ENCODE data around the gene PLCD1. TPM values are rescaled to one million over a fixed set of nuclear protein-coding genes. Genes with fewer than 3 reads are reported as not detected.

Gene PLCD1
- total RNA-seq, 1 donor from 2014 or later, result 16.7 TPM

DNA sequence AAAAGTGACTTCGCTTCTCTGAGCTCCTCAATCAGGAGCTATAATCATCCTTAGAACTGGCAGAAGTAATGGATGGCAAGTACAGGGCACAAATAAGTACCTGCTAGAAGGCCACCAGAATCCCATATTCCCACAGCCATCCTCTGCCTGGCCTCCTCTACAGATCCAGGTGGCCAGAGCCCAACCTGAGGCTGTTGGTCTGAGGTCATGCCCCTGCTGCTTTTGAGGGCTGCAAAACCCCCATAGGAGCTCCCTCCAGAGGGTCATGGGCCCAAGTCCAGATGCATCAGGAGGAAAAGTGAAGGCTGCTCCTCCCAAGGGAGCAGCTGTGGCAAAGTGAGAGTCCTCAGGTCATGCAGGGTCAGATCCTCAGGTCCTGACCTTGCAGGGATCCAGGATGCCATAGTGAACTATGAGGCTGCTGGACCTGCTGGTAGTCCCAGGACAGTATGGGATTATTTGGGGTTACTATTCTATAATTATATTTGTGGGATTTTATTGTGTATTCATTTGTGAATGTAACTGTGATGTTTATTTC is 3.0 kb upstream of the PLCD1 start:
- no peak overlapping the region for H2AFZ ChIP-seq (ENCODE audit: low read depth, low read length)
- H3K9ac ChIP-seq (ENCODE audit: low read length), result no peak overlapping the region
- peaks cover 3% of the 10 kb centered on the region for H3K4me1 Mint-ChIP-seq (ENCODE audit: low read depth, unreplicated experiment)
- H3K4me3 Mint-ChIP-seq (ENCODE audit: unreplicated experiment), result no peak overlapping the region
- no peaks in the 10 kb centered on the region for H3K36me3 Mint-ChIP-seq (ENCODE audit: low read depth, unreplicated experiment)
- no peaks in the 10 kb centered on the region for H3K27me3 ChIP-seq (ENCODE audit: insufficient read depth, low read length)
- H3K9me3 ChIP-seq (ENCODE audit: insufficient read depth, low read depth, low read length), result no peaks in the 10 kb centered on the region
- peaks cover 6% of the 10 kb centered on the region for H3K4me1 ChIP-seq (ENCODE audit: insufficient read depth, low read length)
- H3K27me3 Mint-ChIP-seq (ENCODE audit: low read depth, unreplicated experiment), result peaks cover 33% of the 10 kb centered on the region
- TF ChIP-seq, protein P1, sequence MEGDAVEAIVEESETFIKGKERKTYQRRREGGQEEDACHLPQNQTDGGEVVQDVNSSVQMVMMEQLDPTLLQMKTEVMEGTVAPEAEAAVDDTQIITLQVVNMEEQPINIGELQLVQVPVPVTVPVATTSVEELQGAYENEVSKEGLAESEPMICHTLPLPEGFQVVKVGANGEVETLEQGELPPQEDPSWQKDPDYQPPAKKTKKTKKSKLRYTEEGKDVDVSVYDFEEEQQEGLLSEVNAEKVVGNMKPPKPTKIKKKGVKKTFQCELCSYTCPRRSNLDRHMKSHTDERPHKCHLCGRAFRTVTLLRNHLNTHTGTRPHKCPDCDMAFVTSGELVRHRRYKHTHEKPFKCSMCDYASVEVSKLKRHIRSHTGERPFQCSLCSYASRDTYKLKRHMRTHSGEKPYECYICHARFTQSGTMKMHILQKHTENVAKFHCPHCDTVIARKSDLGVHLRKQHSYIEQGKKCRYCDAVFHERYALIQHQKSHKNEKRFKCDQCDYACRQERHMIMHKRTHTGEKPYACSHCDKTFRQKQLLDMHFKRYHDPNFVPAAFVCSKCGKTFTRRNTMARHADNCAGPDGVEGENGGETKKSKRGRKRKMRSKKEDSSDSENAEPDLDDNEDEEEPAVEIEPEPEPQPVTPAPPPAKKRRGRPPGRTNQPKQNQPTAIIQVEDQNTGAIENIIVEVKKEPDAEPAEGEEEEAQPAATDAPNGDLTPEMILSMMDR (IDR thresholded peaks at IDR 0.05; ENCODE audit: insufficient read depth, low read depth, low read length), result no peak
- TF ChIP-seq EZH2 (IDR thresholded peaks at IDR 0.05; ENCODE audit: insufficient read depth, low read length), result no peak
- no peak overlapping the region for H3K4me3 ChIP-seq (ENCODE audit: insufficient read depth, low read depth, low read length)
- DNase-seq (ENCODE audit: low read depth) (no peak), FAIRE-seq (no peak)
- no peaks in the 10 kb centered on the region for H3K36me3 ChIP-seq (ENCODE audit: insufficient read depth, low read length)
- no peaks in the 10 kb centered on the region for H3K9me3 Mint-ChIP-seq (ENCODE audit: unreplicated experiment)
- peaks cover 7% of the 10 kb centered on the region for H4K20me1 ChIP-seq (ENCODE audit: insufficient read depth, low read length)
- no peak overlapping the region for H3K4me2 ChIP-seq (ENCODE audit: low read length)
- H3K79me2 ChIP-seq (ENCODE audit: insufficient read depth, low read length), result no peaks in the 10 kb centered on the region
- H3K27ac ChIP-seq (ENCODE audit: low read depth, low read length), result no peak overlapping the region
- no peak overlapping the region for H3K27ac Mint-ChIP-seq (ENCODE audit: unreplicated experiment)

DNA sequence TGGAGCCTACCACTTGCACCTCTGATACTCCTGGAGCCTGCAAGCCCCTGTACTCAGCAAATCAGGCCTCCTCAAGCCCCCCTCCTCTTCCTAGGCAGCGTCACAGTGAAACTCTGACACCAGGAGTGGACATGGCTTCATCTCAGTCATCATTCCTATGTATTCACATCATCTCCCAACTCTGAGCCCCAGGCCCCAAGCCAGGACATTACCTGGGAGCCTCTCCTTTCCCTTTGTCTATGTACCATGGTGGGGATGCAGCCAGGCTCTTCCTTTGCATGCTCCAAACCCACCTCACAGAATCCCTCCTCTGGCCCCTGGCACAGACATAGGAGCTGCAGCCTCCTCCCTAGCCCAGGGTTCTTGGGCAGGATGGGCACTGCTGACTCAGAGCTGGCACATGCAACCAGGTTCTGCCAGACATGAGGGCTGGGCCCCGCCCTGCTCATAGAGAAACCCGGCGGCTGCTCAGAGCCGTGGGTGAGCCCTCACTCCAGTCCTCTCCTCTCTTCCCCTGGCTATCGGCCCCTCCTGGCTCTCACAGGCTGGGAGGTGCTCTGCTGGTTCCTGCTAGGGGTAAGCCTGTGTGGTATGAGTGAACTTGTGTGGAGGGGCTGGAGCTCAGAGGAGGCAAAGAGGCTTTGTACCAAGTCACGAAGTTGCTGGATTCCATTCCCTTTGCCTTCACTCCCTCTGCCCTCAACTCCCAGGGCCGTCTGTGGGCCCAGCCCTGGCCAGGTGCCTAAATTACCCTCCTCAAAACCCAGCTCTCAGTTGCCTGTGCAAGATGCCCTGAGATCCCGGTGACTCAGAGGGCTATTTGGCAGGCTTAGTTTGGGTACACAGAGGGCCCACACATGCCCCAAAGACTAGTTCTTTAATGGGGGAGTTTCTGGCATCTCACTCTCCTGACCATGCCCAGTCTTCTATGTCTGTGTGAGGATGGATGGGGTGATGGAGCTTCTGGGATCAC is 1.9 kb upstream of the PLCD1 start:
- Mint-ChIP-seq H3K36me3 (ENCODE audit: low read depth, unreplicated experiment) (no peaks in the 10 kb centered on the region), H3K9me3 (ENCODE audit: unreplicated experiment) (no peaks in the 10 kb centered on the region), H3K4me1 (ENCODE audit: low read depth, unreplicated experiment) (peaks cover 3% of the 10 kb centered on the region), H3K27ac (ENCODE audit: unreplicated experiment) (peak overlapping the region; percentile 72), H3K27me3 (ENCODE audit: low read depth, unreplicated experiment) (peaks cover 28% of the 10 kb centered on the region), H3K4me3 (ENCODE audit: unreplicated experiment) (no peak overlapping the region)
- H3K4me2 ChIP-seq (ENCODE audit: low read length), result peak overlapping the region; percentile 1
- no peaks in the 10 kb centered on the region for H3K9me3 ChIP-seq (ENCODE audit: insufficient read depth, low read depth, low read length)
- H3K36me3 ChIP-seq (ENCODE audit: insufficient read depth, low read length), result no peaks in the 10 kb centered on the region
- peaks cover 7% of the 10 kb centered on the region for H4K20me1 ChIP-seq (ENCODE audit: insufficient read depth, low read length)
- H3K79me2 ChIP-seq (ENCODE audit: insufficient read depth, low read length), result no peaks in the 10 kb centered on the region
- H3K4me1 ChIP-seq (ENCODE audit: insufficient read depth, low read length), result peaks cover 6% of the 10 kb centered on the region
- no peaks in the 10 kb centered on the region for H3K27me3 ChIP-seq (ENCODE audit: insufficient read depth, low read length)
- no peak overlapping the region for H3K27ac ChIP-seq (ENCODE audit: low read depth, low read length)
- no peak overlapping the region for H3K9ac ChIP-seq (ENCODE audit: low read length)
- H3K4me3 ChIP-seq (ENCODE audit: insufficient read depth, low read depth, low read length), result no peak overlapping the region
- FAIRE-seq (no peak), DNase-seq (ENCODE audit: low read depth) (no peak)
- TF ChIP-seq, protein P1 (IDR thresholded peaks at IDR 0.05; ENCODE audit: insufficient read depth, low read depth, low read length), result no peak
- no peak for TF ChIP-seq EZH2 (IDR thresholded peaks at IDR 0.05; ENCODE audit: insufficient read depth, low read length)
- H2AFZ ChIP-seq (ENCODE audit: low read depth, low read length), result peak overlapping the region; percentile 47
